ENCODE results near the gene EYA2.

EYA2 gene

DNA sequence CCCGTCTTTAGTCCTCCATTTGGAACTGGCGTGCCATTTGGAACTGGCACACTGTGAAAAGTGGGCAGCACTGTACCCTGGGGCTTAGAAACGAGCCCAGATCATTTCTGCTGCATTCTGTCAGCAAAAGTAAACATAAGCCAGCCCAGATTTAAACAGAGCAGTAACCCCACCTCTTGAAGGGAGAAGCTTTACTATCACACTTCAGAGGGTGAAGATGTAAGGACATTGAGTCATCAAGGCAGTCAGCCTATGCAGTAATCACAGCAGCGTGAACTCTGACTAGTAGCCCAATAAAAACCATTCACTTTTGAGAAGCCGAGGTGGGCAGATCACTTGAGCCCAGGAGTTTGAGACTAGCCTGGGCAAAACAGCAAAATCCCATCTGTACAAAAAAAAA lies 216.9 kb downstream of the EYA2 start:
- no peak for DNase-seq (ENCODE audit: low spot score)

DNA sequence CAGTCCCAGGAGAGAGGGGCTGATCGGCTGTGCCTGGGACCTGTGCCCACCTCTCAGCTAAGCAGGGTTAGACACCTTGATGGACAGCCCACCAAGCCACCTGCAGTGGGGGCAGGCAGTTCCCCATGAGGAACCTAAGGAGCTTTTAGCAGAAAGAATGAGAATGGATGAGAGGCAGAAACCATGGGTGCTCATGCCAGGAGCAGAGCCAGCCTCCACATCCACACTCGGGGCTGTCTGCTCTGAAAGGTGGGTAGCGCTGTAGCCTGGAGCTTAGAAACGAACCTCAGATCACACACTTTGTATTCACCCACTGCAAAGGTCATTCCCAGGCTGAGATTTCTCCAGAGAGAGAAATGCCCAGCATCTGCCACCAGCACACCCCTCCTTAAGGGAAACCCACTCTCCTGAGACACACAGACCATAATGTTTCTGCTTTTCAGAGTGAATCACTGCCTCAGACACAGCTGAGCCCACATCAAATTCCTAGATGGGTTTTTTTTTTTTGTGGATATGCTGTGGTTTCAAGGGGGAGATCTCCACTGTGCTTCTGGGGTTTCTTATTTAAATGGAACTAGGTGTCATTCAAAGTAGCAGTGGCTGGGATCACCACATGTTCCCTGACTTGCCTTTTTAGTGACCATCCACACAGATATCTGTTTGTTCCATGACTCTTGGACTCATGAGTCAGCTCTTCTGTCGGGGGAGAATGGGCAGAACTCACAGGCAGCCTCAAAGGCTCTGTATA lies 218.9 kb downstream of the EYA2 start:
- DNase-seq (ENCODE audit: low spot score) = no peak

DNA sequence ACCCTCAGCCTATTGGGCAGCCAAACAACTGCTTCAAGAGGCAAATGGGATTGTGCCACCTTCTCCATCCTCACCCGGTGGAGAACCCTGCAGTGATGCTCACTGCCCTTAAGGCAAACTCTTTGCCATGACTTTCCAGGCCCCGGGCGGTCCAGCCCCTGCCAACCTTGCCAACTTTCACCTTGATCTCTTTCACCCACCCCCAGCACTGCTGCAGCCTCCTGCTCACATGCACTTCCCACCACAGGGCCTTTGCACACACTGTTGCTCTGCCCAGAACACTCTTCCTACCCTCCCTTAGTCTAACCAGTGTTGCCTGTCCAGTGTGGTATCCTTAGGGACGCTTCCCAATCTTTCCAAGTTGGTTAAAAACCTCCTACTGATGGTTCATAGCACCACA lies 221.1 kb downstream of the EYA2 start:
- DNase-seq (ENCODE audit: low spot score) = no peak

DNA sequence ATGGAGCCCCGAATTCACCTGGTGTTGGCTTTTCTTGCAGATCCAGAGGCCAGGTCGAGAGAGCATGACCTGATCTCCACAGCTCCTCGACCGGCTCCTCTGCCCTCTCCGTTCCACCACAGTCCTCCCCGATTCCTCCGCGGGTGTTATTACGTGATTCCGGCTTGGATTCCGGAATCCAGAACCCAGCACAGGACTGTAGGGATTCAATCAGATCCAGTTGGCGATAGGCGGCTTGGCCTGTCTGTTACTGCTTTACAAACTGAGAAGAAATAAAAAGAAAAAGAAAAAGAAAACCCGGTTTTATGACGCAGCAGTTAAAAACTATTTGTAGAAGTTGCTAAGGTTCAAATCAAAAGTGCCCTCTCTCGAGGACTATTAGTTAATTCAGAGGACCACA lies 222.7 kb downstream of the EYA2 start:
- DNase-seq (ENCODE audit: low spot score) = no peak

DNA sequence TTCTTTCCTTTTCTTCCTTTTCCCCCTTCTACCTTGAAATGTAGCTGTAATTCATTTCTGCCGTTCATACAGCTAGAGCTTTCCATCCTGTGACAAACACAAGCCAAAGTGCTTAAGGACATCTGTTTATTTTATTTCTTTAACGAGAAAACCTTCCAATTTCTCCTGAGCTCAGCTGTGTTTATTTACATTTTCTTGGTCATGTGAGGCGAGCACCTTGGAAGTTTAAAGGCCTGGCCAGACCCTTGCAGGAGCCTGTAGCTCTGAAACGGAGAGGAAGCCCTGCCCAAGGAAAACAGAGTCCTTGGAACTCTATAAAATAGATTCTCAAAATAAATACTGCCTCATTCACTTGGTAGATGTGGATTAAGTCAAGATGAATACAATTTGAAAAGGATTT lies 223.1 kb downstream of the EYA2 start:
- no peak for DNase-seq (ENCODE audit: low spot score)

DNA sequence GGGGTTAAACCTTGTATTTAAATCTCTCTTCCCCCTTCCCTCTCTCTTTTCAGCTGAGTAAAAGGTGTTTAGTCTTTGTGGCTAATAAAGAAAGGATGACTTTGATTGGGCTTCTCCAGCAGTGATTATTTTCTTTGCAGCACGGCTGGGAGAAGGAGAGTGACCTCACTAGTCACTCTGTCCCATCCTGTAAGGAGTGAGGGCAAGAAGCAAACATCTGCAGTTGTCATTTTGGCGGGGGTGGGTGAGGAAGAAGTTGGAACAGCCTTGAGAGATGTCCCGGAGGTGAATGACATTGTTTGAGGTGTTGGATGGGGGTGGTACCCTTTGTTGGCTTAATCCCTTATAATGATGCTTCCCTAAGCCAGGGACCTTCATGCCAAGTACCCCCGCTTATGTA lies 223.6 kb downstream of the EYA2 start:
- DNase-seq (ENCODE audit: low spot score) = no peak

DNA sequence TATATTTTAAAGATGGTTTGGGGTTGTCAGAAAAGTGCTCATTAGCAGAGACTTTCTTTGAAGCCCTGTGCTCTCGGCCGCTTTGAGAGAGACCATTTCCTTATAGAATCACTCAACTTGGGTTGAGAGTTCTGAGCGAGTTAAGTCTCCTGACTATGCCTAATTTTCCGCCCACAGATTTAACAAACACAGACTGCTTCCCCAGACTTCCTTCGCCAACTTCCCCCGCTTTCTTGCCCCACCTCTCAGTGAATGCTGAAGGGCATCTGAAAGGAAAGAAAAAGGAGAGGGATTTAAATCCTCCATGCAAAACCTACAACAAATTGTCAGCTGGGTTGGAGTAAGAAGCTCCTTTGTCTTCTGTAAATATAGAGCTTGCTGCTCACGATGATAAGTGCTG lies 224.0 kb downstream of the EYA2 start:
- no peak for DNase-seq (ENCODE audit: low spot score)

DNA sequence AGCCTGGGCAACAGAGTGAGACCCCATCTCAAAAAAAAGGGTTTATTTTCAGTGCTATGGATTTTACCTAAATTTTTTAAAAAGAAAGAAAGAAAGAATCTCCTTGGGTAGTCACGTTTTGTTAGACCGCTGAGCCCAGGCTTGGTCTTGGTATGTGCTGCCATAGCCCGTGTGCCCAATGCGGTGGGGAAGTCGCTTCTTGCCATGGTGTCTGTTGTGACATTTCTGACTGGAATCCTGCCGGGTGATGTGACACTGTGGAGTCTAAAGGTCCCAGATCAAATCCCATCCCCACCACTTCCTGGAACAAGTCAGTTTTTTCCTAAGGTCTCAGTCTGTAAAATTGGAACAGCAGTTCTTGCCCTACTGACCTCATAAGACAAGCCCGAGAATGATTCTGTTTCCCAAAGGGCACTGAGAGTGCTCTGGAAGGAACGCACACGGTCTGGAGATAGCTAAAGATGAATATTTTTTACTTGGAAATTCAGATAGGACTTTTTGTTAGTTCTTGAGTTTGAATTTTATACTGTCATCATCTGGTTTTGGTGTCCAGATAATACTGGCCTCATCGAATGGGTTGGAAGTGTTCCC lies 225.8 kb downstream of the EYA2 start:
- DNase-seq (ENCODE audit: low spot score) = no peak

DNA sequence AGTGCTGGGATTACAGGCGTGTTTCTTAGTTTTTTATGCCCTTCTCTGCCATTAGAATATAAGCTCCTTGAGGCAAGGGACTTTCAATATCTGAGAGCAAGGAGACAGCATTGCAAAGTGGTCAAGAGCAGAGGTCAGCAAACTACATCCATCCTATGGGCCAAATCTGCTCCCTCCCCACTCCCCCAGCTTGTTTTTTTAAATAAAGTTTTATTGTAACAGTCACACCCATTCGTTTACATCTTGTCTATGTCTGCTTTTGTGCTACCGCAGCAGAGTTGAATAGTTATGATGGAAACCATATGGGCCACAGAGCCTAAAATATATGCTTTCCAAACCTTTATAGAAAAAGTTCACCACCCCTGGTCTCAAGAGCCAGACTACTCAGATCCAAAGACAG lies 227.9 kb downstream of the EYA2 start:
- no peak for DNase-seq (ENCODE audit: low spot score)

DNA sequence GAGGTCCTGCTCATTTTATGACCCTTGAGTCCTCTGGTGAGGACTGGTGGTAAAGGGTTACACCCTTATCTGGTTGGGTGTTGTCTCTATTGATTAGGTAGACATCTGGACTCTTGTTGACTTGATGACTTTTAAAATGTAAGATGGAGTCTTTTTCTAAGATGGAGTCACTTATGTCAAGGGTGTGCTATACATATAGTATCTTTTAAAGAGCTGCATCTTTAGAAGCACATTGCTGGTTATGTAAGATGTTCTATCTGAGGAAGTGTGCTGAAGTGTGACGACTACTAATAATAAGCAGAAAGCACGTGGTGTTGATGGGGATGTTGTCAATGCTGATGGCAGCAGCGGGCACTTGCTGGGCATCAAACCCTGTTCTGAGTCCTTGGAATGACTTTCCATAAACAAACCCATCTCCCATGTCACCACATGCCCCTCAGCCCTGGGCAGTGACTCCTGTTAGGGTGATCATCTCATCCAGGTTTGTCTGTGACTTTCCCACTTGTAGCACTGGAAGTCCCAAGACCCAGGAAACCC lies 229.6 kb downstream of the EYA2 start:
- no peak for DNase-seq (ENCODE audit: low spot score)

DNA sequence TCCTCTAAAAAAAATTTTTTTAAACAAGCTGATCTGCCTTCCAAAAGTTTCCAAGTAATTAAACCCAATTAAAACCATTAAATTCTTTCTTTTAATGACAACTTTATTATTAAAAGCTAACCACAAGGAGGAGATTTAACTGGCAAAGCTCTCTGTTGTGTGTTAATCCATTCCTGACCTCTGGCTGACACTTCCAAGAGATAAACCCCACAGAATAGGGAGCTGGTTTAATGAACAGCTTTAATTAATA lies 230.8 kb downstream of the EYA2 start:
- no peak for DNase-seq (ENCODE audit: low spot score)

DNA sequence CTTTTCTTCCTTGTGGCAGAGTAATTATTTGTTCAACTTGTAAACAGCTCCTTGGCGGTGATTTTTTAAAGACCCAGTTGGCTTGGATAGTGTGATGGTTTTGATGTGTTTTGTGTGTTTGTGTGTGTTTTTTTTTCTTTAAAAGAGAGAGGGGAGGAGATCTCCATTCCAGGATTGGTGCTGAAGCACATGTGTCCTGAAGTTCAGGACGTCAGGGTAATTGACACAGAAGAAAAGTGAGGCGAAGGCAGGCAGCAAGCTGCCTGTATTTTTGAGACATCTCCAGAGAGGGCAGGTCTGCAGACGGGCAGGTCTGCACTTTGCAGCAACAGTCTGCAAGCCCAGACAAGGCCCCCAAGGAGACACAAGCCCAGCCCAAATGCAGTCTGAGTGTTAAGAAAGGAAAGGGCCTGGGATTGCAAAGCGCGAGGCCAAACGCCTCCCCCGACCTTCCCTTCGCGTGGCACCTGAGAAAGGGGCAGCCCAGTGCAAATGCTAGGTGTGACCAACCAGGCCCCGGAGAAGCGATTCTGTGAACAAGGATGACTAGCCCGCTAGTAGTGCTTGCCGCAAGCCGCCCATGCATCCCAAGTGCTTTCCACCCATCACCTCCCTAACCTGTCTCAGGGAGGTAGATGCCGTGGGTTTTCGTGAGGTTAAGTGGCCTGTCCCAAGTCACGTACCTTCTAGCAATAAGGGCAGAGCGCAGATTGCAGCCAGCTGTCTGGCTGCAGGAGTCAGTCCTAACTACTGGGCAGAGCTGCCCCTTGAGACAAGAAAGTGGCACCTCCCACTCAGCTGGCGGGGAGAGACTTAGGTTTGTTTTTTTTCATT lies 231.3 kb downstream of the EYA2 start:
- no peak for DNase-seq (ENCODE audit: low spot score)

DNA sequence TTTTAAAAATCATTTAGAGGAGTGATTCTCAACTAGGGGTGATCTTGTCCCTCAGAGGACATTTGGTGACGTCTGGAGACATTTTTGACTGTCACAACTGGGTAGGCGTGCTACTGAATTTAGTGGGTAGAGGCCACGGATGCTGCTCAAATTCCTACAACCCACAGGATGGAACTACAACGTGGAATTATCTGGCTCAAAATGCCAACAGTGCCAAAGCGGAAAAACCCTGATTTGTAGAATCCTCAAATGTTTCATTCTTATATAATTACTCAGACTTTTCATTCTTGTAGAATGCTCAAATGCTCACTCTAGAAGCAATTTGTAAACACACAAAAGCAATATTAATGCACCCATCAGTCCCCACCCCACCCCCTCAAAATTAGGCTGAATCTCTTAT lies 232.1 kb downstream of the EYA2 start:
- DNase-seq (ENCODE audit: low spot score) = no peak

DNA sequence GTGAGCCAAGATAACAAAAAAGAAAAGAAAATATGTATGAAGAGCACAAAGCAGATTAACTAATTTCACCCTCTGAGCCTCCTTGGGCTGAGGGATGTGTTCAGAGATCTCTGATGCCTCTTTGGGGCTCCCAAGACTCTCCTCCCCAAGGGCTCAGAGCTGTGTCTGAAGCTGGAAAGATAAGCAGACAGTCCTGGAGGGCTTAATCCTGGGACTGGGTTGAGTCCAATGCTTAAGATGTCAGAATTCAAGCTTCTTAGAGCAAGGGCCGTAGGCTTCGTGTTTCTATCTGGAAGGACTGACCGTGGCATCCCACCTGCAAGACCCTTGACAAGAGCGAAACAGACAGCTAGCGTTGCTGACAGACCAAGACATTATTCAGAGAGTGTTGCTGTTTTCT lies 232.9 kb downstream of the EYA2 start:
- no peak for DNase-seq (ENCODE audit: low spot score)

DNA sequence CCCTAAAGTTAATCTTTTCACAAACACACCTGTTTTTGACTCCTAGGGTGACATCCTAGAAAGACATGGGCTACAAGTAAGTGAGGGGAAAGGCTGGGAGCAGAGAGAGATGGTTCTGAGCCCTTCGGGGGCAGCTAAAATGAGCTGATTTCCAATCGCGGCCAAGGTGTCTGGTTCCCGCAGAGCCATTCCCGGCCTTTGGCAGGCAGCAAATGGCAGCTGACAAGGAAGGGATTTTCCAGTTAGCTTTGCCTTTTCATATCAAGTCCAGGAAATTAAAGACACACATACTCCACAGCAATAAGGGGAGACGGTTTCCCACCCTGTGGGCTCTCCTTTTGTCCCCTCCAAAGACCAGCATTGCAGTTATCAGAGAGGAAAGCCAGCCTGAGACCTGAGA lies 233.4 kb downstream of the EYA2 start:
- DNase-seq (ENCODE audit: low spot score) = peak; percentile 10

DNA sequence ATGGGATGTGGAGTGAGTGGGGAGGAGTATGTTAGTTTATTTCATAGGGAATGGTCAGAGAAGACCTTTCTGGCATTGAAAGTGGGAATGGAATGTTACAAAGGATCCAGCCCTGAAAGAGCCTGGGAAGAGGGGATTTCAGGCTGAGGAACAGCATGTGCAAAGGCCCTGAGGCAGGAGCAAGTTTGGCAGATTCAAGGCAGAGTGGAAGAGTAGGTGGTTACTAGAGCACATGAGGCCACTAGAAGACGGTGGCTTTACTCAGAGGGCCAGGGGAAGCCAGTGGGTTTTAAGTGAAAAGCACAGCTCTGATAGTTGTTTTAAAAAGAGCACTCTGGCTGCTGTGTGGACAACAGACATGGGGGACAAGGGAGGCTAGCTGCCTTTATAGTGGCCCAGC lies 234.7 kb downstream of the EYA2 start:
- no peak for DNase-seq (ENCODE audit: low spot score)

DNA sequence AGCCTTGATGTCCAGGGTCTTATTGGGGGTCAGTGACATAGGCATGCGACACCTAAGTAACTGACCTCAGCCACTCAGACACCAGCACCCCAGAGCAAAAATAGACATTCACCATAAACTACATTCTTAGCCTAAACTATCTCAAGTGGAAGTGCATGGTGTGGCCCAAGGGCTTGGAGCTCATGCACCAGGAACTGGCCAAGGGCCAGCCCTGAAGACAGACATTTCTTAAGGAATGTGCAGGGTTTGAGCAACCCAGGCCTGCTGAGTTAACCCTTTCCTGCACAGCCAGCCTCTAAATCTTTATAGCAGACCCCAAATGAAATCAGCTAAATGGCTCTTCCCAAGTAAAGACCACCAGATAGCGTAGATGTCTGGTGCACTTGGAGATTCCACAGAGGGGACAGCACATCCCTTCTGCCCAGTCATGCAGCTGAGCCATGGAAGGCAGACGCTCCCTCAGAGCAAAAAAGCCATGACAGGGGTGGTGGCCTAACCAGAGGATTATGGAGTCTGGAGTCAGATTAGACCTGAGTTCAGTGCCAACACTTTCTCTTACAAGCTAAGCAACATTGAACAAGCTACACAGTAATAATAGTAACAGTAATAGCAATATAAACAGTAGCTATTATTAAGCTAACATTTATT lies 239.3 kb downstream of the EYA2 start:
- DNase-seq (ENCODE audit: low spot score) = no peak

DNA sequence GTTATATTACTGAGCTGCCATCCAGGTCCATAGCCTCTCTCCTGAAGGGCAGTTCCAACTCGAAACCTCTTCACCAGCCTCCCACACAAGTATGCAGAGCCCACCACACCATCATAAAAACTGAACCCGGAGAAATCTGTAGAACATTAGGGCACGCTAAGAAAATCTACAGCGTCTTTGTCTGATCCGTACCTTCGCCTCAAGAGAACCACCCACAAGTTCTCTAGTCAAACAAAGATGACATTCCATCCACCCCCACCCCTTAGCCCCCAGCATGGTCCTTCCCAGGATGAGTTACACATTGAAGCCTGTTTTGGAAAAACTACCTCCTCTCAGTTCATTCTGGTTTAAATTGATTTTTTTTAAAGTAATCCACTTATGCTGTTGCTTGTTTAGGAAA lies 242.1 kb downstream of the EYA2 start:
- DNase-seq (ENCODE audit: low spot score) = no peak

DNA sequence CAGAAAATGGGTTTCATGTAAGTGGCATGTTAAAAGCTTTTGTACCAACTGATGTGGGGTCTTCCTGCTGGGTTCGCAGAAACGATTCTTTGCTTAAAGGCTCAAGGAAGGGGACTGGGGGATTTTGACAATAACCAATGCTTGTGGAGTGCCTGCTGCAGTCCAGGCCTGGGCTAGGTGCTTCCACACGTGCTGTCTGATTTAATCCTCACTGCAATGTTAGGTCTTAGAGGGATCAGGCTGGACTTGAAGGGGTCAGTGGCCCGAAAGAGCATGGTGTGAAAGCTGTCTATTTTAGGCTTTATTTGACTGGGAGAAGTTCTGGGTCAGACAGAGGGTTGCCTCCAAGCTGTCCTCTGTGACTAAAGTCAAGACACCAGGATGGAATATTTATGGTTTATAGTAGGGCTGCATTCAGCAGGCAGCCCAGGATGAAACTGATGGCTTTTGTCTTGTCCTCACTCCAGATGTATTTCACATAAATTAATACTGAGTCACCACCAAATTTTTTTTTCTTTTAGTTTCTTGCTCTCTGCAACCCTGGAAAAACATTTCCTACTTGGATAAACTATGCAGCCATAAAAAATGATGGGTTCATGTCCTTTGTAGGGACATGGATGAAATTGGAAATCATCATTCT lies 242.7 kb downstream of the EYA2 start:
- DNase-seq (ENCODE audit: low spot score) = no peak

DNA sequence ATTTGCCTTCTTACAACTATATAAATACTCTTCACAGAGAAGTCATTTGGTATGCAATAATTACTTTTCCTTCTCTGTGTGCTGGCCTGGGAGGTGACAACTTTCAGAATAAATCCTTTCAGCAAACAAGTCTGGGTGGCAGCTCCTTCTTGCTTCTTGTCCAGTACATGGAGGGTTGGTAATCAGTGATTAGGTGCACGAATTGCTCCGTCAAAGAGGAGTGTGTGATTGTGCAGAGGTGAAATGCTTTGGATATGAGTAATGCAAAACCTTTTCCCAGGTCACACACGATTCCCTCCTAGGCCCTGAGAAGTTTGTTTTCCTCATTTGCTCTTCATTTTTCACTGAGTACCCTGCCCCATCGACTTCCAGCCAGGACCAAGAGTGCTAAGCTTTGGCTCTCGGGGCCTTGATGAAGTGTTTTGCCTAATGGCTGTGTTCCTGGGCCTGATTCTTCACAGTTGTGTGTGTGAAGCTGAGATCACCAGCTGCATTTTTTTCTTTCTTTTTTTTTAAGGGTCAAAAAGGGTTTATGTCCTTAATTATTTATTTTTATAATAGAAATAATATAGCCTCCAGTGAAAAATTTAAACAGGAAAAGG lies 245.4 kb downstream of the EYA2 start:
- DNase-seq (ENCODE audit: low spot score) = no peak

DNA sequence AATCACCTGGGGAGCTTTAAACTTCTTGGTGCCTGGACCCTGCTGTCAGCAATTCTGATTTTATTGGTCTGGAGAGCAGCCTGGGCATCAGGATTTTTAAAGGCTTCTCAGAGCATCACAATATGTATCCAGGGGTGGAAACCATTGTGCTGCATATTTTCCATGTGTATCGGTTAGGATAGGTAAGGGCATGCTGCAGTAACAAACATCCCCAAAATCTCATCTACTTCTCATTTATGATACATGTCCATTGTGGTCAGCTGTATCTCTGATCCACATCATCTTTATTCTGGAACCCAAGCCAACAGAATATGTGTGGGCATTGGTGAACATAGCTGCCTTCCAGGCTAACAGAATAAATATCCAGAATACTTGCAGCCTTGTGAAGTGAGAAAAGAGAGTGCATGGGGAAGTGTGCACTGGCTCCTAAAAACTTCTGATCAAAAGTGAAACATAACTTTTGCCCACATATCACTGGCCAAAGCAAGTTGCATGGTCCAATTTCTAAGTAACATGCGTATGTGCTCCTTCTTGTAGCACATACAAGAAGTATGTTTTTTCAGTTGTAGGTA lies 246.8 kb downstream of the EYA2 start:
- DNase-seq (ENCODE audit: low spot score) = no peak
